ENCODE measurements around the gene SHB.
A peak's percentile ranks its signal among the peaks of the same experiment; 100 is the strongest.

- TF ChIP-seq CTCF (IDR thresholded peaks at IDR 0.05) (no peak), POLR2A (IDR thresholded peaks at IDR 0.05) (peak in 1 of 2 donors; percentile 18)
Measured at GRCh38 chr9:38066914-38067858, 1.8 kb downstream of the SHB start.
